ENCODE data around the gene CCL11. TPM values are rescaled to one million over a fixed set of nuclear protein-coding genes. Genes with fewer than 3 reads are reported as not detected.

Gene CCL11
- total and polyA plus RNA-seq, 2 of the 13 experiments (the other 11 are each of a cell fraction or from before 2014, with no cell fraction given), result not detected

DNA sequence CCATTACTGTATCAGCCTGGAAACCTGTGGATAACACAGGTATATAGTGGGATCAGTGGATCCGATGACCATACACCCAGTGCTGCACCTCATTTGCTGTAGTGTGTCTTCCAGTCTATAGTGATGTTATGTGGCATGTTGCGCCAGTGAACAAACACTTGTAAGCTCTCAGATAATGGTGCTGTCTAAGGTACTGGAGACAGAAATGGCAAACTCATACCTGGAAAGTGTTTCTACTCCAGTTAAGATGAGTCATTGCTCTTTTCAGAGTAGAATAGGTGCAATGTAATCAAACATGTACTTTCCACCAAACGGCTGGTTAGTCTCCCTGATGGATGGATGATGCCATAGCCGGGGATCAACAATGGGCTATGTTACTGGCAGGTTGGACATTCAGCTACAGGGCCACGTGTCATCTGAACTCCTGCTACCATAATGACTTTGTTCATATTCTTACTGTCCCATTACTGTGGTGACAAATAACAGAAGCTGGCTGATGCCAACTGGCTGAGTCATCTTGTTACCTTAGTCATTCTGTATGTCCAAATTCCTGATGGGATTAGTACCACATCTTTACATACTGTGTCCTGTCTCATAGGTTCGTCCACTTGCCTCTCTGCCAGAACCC is 6.3 kb downstream of the CCL11 start (continued):
- TF ChIP-seq CCDC6 (CRISPR knock-in tag; IDR thresholded peaks at IDR 0.05), result no peak

DNA sequence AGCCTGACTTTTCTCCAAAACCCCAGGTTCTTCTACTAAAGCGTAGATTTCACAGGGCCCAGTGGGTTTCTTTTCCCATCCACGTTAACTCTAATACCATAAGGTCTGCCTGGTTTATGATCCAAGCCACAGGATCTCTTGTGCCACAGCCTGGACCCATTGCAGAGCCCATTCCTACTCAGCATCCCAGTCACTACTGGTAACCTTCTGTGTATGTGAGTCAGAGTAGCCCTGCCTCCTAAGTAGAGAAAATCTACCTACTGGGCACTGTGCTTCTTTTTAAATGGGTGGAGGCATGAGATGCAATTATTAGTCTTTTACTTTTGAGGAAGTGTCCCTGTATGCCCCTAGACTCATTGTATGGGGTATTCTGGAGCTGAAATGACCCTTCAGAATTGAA is 13.5 kb downstream of the CCL11 start:
- no peaks in the 10 kb centered on the region for H4K20me1 ChIP-seq (ENCODE audit: insufficient read depth, low read length)
- no peak overlapping the region for H3K4me3 ChIP-seq (replicated peaks in 1 of 3; ENCODE audit: insufficient read depth in 1 of 3, low read depth in 2 of 3, low read length in 3 of 3)
- H3K9me3 ChIP-seq (ENCODE audit: low read length), result no peaks in the 10 kb centered on the region
- intact Hi-C loops (cut with micrococcal nuclease; ENCODE audit: unreplicated experiment) (no loop called here), in situ Hi-C loops (cut with HindIII; ENCODE audit: extremely low pct_ligation_motif_present, low pct_unique_long_range_greater_than_20kb) (no loop called here)
- 12% methylated on average over 2 of the region's 2 CpGs for WGBS (ENCODE audit: low lambda C conversion rate)
- CTCF ChIA-PET (ENCODE audit: low intra/inter-chr PET ratio, low total read pairs), result no interaction called here
- H3K4me2 ChIP-seq (ENCODE audit: low read depth, low read length), result no peak overlapping the region
- FAIRE-seq, result no peak
- POLR2A ChIA-PET, result no interaction called here
- no TSS peak for BruUV-seq (replicated peaks)
- DNase-seq (ENCODE audit: low spot score), result no peak
- no peak overlapping the region for H3K27ac ChIP-seq (ENCODE audit: extremely low read length, insufficient read depth, low read length)
- ATAC-seq, result no peak
- no peak overlapping the region for H3K9ac ChIP-seq (ENCODE audit: insufficient read depth, low read depth, low read length)
- H3K27me3 ChIP-seq (ENCODE audit: control insufficient read depth in 1 of 2, insufficient read depth in 2 of 2, low read length in 2 of 2), result no peaks in the 10 kb centered on the region
- no peak overlapping the region for H2AFZ ChIP-seq (ENCODE audit: low read length)
- no peaks in the 10 kb centered on the region for H3K36me3 ChIP-seq (replicated peaks in 1 of 2; ENCODE audit: control insufficient read depth in 1 of 2, insufficient read depth in 2 of 2, low read length in 2 of 2)
- no peaks in the 10 kb centered on the region for H3K4me1 ChIP-seq (ENCODE audit: insufficient read depth, low read length)
- no peaks in the 10 kb centered on the region for H3K79me2 ChIP-seq (ENCODE audit: insufficient read depth, low read length)
- TF ChIP-seq ATM (IDR thresholded peaks at IDR 0.05; ENCODE audit: borderline replicate concordance), result no peak
- TF ChIP-seq, protein P1, sequence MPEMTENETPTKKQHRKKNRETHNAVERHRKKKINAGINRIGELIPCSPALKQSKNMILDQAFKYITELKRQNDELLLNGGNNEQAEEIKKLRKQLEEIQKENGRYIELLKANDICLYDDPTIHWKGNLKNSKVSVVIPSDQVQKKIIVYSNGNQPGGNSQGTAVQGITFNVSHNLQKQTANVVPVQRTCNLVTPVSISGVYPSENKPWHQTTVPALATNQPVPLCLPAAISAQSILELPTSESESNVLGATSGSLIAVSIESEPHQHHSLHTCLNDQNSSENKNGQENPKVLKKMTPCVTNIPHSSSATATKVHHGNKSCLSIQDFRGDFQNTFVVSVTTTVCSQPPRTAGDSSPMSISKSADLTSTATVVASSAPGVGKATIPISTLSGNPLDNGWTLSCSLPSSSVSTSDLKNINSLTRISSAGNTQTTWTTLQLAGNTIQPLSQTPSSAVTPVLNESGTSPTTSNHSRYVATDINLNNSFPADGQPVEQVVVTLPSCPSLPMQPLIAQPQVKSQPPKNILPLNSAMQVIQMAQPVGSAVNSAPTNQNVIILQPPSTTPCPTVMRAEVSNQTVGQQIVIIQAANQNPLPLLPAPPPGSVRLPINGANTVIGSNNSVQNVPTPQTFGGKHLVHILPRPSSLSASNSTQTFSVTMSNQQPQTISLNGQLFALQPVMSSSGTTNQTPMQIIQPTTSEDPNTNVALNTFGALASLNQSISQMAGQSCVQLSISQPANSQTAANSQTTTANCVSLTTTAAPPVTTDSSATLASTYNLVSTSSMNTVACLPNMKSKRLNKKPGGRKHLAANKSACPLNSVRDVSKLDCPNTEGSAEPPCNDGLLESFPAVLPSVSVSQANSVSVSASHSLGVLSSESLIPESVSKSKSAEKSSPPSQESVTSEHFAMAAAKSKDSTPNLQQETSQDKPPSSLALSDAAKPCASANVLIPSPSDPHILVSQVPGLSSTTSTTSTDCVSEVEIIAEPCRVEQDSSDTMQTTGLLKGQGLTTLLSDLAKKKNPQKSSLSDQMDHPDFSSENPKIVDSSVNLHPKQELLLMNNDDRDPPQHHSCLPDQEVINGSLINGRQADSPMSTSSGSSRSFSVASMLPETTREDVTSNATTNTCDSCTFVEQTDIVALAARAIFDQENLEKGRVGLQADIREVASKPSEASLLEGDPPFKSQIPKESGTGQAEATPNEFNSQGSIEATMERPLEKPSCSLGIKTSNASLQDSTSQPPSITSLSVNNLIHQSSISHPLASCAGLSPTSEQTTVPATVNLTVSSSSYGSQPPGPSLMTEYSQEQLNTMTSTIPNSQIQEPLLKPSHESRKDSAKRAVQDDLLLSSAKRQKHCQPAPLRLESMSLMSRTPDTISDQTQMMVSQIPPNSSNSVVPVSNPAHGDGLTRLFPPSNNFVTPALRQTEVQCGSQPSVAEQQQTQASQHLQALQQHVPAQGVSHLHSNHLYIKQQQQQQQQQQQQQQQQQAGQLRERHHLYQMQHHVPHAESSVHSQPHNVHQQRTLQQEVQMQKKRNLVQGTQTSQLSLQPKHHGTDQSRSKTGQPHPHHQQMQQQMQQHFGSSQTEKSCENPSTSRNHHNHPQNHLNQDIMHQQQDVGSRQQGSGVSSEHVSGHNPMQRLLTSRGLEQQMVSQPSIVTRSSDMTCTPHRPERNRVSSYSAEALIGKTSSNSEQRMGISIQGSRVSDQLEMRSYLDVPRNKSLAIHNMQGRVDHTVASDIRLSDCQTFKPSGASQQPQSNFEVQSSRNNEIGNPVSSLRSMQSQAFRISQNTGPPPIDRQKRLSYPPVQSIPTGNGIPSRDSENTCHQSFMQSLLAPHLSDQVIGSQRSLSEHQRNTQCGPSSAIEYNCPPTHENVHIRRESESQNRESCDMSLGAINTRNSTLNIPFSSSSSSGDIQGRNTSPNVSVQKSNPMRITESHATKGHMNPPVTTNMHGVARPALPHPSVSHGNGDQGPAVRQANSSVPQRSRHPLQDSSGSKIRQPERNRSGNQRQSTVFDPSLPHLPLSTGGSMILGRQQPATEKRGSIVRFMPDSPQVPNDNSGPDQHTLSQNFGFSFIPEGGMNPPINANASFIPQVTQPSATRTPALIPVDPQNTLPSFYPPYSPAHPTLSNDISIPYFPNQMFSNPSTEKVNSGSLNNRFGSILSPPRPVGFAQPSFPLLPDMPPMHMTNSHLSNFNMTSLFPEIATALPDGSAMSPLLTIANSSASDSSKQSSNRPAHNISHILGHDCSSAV (CRISPR knock-in tag; IDR thresholded peaks at IDR 0.05; ENCODE audit: borderline replicate concordance), result no peak
- no peak for TF ChIP-seq SAP130 (CRISPR knock-in tag; IDR thresholded peaks at IDR 0.05; ENCODE audit: low read depth)
- TF ChIP-seq, protein P2, sequence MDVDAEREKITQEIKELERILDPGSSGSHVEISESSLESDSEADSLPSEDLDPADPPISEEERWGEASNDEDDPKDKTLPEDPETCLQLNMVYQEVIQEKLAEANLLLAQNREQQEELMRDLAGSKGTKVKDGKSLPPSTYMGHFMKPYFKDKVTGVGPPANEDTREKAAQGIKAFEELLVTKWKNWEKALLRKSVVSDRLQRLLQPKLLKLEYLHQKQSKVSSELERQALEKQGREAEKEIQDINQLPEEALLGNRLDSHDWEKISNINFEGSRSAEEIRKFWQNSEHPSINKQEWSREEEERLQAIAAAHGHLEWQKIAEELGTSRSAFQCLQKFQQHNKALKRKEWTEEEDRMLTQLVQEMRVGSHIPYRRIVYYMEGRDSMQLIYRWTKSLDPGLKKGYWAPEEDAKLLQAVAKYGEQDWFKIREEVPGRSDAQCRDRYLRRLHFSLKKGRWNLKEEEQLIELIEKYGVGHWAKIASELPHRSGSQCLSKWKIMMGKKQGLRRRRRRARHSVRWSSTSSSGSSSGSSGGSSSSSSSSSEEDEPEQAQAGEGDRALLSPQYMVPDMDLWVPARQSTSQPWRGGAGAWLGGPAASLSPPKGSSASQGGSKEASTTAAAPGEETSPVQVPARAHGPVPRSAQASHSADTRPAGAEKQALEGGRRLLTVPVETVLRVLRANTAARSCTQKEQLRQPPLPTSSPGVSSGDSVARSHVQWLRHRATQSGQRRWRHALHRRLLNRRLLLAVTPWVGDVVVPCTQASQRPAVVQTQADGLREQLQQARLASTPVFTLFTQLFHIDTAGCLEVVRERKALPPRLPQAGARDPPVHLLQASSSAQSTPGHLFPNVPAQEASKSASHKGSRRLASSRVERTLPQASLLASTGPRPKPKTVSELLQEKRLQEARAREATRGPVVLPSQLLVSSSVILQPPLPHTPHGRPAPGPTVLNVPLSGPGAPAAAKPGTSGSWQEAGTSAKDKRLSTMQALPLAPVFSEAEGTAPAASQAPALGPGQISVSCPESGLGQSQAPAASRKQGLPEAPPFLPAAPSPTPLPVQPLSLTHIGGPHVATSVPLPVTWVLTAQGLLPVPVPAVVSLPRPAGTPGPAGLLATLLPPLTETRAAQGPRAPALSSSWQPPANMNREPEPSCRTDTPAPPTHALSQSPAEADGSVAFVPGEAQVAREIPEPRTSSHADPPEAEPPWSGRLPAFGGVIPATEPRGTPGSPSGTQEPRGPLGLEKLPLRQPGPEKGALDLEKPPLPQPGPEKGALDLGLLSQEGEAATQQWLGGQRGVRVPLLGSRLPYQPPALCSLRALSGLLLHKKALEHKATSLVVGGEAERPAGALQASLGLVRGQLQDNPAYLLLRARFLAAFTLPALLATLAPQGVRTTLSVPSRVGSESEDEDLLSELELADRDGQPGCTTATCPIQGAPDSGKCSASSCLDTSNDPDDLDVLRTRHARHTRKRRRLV (CRISPR knock-in tag; IDR thresholded peaks at IDR 0.05), result no peak
- TF ChIP-seq, protein P3, sequence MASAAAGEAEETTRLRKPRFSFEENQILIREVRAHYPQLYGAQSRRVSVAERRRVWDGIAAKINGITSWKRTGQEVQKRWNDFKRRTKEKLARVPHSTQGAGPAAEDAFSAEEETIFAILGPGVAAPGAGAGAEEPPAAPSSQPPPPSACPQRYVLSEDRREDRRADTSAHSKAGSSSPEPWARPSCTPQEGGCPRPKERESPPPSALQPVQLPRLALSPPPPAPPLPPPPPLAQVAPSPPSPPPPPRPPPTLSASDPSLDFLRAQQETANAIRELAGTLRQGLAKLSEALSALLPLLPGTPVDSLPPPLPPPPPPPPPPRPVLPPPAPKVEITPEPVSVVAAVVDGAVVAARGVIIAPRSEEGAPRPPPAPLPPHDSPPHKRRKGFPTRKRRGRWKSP (CRISPR knock-in tag; IDR thresholded peaks at IDR 0.05), result no peak
- no peak for TF ChIP-seq ZFP41 (CRISPR knock-in tag; IDR thresholded peaks at IDR 0.05; ENCODE audit: borderline replicate concordance)
- TF ChIP-seq ZEB1 (IDR thresholded peaks at IDR 0.05; ENCODE audit: insufficient replicate concordance, low read depth), result no peak
